DMS 273 treated with DMSO at 0.1 percent for 48 hours (cell line): ENCODE results near the gene RNASE1.

ENCODE experiments used
- DNase-seq: peaks from one replicate; lab custom pipeline; 2025; lab: John Stamatoyannopoulos, UW

Gene RNASE1

DNA sequence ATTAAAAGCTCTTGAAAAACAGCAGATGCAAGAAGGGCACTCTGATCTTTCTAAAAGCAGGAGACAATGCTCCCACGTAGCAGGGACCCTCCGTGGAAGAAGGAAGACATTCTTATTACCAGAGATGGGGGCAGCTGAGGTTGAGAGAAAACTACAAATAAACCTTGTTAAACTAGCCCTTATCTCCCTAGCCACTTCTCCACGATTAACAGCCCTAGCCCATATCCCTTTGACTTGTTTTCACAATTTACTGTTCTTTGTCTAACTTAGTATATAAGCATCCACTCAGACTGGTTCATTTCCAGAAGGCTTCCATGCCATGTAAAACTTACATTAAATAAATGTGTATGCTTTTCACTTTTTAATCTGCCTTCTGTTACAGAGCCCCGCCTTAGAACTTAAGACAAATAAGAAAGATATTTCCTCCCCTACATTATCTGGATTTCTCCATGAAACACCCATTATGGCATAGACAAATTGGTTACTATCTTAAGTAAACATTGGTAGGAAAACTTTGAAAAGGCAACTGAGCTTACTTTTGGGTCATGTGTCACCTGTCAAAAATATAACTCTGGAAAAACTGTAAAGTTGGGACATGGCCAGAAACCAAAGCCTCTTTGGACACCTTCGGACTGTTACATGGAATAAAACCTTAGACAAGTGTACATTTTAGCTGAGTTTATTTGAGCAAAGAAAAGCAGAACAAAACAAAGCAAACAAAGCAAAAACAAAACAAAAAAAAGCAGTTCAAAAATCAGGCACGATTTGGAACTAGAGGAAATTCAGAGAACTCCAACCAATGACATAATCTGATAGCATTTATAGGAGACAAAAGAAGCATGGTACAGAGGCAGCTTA lies 4.9 kb upstream of the RNASE1 start:
- no peak for DNase-seq

DNA sequence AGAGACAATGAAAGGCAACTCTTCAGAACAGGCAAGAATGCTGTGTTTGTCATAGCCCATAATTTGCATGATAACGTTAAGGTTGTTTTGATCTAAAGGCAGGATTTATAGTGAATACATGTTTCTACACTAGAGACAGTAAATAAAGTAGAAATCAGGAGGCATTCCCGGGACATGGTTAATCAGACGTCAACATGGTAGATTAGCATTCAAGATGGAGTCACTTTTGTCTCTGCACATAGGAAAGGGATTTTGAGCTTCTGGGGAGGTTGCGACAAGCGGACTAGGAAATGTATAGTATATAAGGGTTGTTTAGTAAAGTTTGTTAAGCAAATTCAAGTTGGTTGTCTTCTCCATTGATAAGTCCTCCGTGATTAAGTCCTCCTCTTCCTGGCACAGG lies 2.8 kb upstream of the RNASE1 start:
- no peak for DNase-seq

DNA sequence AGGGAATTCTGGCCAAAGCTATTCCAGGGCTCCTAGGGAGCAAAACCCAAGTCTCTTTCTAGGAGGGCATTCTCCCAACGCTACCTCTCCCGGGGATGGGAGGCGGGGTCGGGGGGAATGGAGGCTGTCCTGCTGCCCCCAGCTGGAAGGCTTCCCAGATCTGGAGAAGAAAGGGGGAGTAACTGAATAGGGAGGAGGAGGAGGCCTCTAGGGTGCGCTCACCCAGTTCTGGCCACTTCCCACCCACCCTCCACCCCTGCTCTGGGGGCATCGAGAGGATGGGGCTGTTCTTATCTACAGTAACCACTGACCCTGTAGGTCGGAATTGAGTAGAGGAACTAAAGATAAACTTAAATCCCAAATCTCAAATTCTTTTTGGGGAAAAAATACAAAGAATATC lies 579 bp upstream of the RNASE1 start:
- no peak for DNase-seq

DNA sequence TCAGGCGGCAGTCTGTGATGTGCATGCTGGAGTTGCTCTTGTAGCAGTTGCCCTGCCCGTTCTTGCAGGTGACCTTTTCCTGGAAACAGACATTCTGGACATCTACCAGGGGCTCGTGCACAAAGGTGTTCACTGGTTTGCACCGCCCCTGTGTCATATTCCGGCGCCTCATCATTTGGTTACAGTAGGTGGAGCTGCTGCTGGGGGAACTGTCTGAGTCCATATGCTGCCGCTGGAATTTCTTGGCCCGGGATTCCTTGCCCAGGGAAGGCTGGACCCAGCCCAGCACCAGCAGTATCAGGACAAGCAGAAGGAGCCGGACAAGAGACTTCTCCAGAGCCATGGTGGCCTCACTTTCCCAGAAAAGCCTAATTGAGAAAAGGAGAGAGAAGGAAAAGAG lies 918 bp downstream of the RNASE1 start:
- DNase-seq, result no peak

DNA sequence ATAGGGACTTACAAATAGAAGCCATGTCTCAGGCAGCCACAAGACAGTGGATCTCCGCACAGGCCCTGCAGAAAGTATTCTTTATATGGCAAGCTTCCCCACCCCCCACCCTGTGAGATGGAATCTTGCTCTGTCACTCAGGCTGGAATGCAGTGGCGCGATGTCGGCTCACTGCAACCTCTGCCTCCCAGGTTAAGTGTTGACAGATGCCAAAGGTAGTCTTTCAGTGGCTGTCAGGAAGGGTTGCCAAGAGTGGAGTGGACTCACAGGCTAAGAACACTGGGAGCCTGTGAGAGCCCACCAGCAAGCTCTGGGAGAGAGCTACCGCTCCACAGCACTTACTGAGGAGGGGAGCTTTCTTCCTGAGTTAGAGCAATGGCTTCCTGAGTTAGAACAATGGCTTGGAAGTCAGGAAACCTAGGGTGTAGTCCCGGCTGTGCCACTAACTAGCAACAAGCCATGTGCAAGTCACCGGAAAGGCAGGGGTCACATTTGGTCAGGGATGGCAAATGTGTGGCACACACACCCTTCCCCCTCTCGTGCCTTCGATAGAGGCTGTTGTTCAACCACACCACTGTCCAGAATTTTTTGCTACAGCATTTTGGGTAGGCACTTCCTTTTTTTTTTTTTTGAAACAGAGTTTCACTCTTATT lies 2.6 kb downstream of the RNASE1 start:
- no peak for DNase-seq

DNA sequence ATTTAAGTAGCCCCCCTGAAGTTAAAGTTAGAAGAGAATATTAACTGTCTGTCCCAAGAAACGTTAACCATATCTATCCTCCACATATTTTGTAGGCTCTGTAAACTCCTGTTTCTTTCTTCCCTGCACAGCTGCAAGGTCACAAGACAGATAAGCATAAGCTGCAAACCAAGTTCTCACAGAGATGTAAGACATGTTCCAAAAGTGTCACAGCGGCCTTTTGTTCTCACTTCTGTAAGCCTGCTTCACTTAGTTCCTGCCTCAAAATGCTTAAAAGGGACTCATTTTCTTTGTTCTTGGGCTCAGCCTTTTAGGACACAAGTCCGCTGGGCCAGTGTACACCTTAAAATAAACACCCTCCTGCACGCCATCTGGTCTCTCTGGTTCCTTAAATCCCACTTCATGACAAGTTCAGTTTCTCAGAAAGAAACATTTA lies 3.2 kb downstream of the RNASE1 start:
- no peak for DNase-seq

DNA sequence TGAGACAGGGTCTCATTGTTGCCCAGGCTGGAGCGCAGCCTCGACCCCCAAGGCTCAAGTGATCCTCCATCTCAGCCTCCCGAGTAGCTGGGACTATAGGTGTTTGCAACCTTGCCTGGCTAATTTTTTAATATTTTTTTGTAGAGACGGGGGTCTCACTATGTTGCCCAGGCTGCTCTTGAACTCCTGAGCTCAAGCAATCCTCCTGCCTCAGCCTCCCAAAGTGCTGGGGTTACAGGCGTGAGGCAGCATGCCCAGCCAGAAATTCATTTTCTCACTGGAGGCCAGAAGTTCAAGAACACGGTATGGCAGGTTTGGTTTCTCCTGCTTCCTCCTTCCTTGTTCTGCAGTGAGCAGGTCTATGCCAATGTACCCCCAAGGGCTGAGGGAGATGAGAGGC lies 3.7 kb downstream of the RNASE1 start:
- no peak for DNase-seq

DNA sequence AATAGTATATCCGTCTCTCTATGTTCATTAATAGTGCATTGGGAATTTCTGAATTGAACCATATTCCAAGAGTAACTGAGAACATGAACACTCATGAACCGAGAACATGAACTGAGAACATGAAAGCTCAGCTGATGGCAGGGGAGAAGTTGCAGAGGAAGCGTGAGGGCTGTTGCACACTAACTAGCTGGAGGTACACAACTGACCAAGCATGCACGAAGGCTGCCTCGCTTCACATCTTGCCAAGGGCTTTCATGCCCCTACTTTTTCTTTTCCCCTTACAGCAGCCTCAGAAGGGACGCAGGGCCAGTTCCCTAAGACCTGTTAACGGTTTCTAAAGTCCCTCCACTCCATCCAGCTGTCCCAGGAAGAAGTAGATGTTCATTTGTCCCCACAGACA lies 4.3 kb downstream of the RNASE1 start:
- no peak for DNase-seq

DNA sequence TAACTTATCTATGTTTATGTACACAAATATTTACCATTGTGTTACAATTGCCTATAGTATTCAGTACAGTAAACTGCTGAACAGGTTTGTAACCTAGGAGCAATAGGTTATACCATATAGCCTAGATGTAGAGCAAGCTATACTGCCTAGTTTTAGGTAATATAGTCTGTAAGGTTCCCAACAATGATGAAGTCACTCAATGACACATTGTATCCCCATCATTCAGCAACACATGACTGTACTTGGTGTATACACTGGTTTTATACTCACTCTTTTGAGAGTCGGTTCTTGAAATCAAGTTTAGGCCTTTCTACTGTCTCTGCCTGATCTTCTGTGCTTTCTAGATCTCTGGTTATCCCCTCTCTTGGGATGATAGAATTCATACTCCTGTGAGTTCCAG lies 5.5 kb downstream of the RNASE1 start:
- no peak for DNase-seq

DNA sequence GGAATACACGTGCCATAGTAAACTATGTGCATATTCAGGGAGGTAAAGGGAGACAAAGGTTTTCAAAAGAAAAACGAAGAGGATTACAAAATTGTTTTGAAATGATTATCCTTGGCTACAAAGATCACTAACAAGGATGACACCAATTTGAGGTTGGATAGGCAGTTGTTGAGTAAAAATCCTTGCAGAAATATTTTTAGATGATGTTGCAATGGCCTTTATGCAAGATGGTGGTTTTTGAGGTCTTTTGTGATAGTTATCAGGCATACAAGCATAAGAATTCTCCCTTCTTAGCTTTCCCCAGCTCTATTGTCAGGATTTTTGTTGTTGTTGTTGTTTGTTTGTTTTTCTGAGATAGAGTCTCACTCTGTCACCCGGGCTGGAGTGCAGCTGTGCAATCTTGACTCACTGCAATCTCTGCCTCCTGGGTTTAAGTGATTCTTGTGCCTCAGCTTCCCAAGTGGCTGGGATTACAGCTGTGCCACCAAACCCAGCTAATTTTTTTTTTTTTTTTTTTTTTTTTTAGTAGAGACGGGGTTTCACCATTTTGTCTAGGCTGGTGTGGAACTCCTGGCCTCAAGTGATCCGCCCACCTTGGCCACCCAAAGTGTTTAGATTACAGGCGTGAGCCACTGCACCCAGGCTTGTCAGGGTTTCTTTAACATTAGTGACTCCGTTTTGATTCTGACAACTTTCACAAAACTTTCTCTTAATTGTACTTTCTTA lies 7.8 kb downstream of the RNASE1 start:
- DNase-seq, result no peak

DNA sequence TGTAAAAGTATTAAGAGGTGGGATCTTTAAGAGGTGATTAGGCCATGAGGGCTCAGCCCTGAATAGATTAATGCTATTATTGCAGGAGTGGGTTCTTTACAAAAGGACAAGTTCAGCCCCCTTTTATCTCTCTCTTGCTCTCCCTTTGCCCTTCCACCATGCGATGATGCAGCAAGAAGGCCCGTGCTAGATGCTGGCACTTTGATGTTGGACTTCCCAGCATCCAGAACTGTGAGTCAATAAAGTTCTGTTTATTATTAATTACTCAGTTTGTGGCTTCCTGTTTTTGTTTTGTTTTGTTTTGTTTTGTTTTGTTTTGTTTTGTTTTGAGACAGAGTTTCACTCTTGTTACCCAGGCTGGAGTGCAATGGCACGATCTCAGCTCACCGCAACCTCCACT lies 10.1 kb downstream of the RNASE1 start:
- no peak for DNase-seq

DNA sequence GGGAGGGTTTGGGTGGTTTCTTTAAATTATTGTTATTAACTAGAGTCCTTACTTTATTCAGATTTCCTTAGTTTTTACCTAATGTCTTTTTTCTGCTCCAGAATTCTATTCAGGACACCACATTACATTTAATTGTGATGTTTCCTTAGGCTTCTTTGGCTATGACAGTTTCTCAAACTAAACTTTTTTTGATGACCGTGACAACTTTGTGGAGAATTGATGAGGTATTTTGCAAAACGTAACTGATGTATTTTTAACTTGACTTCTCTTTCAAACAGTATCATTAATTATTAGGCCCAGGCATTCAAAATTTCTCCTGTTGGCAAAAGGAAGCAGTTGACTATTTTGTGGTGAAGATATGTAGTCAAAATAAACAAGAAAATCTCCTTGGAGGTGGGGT lies 11.0 kb downstream of the RNASE1 start:
- no peak for DNase-seq

DNA sequence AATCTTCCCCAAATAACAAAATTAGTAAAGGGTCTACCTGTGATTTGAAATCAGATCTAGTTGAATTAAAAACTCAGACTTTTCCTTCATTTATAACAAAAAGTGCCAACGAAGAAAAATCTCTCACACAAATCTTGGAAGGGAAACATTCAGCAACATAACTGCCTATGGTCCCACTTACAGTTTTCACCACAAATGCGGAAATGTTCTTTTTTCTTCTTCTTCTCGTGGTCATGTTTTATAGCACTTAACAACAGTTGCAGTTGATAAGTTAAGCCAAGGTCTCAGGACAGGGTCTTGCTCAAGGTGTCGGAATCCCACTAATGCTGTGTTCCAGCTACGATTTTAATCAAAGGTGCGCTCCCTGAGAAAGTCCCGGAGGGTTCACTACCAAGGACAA lies 11.5 kb downstream of the RNASE1 start:
- no peak for DNase-seq

DNA sequence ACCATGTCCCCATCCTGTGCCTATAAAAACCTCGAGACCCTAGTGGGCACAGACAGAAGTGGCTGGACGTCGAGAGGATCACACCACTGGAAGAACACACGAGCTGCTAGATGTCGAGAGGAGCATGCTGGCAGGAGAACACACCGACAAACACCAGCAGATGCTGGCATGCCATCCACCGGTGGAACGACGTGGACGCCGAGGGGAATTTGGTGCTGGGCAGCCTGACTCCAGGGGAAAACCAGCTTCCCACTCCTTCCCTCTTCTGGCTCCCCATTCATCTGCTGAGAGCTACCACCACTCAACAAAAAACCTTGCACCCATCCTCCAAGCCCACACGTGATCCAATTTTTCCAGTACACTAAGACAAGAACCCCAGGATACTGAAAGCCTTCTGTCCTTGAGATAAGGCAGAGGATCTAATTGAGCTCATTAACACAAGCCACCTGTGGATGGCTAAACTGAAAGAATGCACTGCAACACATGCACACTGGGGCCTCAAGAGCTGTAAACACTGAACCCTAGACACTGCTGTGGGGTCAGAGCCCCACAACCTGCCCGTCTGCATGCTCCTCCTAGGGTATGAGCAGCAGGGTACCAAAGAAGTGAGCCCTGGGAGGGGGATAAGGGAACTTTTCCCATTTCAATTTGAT lies 12.1 kb downstream of the RNASE1 start:
- no peak for DNase-seq

DNA sequence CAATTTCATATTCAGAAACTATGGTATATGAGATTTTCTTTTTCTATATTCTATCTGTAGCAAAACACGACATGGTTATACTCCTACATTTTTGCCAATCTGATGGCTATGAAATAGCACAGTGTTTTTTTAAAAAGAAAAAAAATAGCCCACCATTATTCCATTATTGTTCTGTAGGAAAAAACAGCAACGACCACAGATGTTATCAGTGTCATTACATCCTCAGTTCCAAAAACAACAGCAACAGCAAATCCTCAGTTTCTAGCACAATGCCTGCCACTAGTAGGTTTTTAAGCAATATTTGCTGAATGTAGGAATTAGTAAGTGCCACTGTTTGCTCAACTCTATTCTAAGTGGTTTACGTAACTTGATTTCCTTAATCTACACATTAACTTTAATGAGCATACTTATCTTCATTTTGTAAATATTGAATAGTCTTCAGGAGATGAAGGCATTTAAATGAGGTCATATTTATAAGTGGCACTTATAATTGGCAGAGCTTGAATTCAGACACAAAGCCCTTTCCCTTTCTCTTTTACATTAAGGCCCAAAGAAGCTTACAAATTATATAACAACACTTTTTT lies 13.3 kb downstream of the RNASE1 start:
- no peak for DNase-seq

DNA sequence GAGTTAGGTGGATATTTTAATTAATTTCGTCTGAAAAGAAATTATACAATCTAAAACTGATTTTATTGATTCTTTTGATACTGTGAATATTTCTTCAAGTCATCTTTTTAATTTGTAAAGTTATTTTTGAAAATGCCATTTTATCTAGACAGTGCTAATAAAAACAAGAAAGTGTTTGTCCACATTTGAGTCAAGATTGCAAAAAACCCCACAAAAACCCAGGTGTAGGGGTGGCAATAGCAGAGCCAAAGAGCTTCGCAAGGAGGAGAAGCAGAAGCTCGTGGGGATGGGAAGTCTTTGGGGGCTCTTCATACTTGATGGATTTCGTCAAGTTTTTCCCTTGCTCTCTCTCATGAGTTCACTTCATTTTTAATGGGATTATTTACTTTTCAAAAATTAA lies 15.6 kb downstream of the RNASE1 start:
- DNase-seq, result no peak

DNA sequence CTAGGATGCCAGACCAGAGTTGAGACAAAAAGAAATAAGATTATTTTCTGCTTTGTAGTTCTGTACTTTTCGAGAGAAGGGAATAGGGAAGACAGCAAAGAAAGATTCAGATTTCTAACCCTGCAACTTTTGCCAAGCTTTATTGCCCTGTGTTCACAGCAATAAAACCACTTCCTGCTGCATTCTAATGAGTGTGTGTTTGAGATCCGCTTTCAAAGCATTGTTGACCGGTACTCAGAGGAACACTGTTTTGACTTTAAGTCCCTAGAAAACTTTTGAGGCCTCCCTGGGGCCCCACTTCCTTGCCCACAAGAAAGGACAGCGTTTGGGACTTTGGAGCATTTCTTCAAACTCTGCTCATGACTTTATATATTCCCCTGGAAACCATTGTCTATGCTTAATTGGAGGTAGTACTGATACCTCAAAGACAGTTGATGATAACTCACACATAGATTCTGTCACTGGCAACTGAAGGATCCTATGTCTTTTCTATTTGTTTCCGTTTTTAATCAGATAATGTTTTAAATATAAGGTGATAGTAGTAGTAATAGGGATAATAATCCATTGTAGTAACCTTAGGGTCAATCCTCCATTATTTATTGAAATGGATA lies 20.3 kb downstream of the RNASE1 start:
- no peak for DNase-seq

DNA sequence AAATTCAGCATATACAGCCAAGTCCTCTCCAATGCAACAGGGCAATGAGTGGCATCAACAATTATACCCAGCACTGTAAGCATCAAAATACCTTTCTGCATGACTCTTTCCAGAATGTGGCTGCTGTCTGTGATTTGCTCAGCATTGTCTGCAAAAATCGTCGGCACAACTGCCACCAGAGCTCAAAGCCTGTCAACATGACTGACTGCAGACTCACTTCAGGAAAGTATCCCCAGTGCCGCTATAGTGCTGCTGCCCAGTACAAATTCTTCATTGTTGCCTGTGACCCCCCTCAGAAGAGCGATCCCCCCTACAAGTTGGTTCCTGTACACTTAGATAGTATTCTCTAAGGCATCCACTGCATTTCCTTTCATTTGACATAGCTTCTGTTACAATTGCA lies 20.8 kb downstream of the RNASE1 start:
- no peak for DNase-seq

DNA sequence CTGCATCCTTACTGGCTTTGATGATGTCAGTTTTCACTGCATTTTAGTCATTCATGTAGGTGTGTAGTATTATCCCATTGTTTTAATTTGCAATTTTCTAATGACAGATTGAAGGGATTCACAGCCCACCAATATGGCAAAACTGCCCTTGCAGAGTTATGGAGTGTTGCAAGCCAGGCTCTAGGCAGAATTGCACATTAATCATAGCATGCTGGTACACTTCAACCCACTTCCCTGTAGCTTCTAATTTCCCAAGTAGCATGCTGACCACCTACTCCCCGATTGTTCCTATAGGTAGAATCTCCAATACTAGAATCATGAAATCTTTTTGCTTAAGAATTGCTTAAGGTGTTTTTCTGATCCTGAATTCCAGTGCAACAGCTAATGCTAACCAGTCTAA lies 26.7 kb downstream of the RNASE1 start:
- no peak for DNase-seq

DNA sequence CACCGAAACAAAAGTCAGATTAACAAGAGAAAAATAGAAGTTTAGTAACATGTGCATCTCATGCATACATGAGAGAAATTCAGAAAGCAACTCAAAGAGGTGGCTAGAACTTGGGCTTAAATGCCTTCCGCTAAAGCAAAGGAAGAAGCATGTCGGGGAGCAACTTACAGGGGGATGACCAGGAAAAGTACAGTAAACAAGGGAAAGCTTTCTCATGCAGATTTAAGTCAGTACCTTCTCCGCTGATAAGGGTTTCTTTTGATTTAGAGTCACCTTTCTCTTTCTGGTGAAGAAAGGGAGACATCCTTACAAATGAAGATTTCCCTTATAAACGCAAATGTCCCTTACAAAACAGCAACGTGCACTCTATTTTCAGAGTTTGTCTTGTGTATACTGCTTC lies 27.6 kb downstream of the RNASE1 start:
- DNase-seq, result no peak

DNA sequence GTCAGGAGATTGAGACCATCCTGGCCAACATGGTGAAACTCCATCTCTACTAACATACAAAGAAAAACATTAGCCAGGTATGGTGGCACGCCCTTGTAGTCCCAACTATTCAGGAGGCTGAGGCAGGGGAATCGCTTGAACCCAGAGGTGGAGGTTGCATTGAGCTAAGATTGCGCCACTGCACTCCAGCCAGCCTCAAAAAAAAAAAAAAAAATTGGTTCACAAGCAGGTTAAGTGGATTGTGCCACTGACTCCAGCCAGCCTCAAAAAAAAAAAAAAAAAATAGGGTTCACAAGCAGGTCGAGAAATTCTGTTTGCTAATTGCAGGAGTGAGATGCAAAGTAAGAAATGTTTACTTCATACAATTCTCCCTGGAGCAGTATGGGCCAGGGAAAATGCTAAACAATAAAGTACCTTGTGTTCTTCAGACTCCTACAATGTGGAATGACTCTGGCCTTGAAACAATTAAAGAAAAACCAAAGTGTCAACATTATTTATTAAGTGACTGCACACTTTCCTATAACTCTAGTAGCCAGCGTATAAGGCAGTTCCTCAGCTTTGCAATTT lies 28.3 kb downstream of the RNASE1 start:
- DNase-seq, result no peak
